RWPE1 (cell line): Measurements from ENCODE around the gene ALK.
A peak's percentile ranks its signal among the peaks of the same experiment; 100 is the strongest.
"Not testable (repeated sequence)": the region's sequence is repeated elsewhere in the genome, so short reads cannot be mapped to it uniquely, and the experiment has no call there.

ENCODE experiments used
- CTCF ChIA-PET: fragments of 350-600 bp; sonication (Branson Sonifier 250); formaldehyde crosslinking; extraction: SDS; loops from one replicate; lab custom pipeline; 2021; lab: Yijun Ruan, JAX
- POLR2A ChIA-PET: fragments of 400-600 bp; formaldehyde crosslinking; extraction: SDS; loops from one replicate; lab custom pipeline; 2020; ENCODE audit warnings: antibody characterized with exemption; ENCODE audit not compliant: low non-redundant PET; lab: Yijun Ruan, JAX
- DNase-seq: peaks from one replicate; pipeline ENCODE4 v3.0.0; 2012; ENCODE audit warnings: low spot score
- H3K27ac ChIP-seq: fragments of 450-650 bp; 2 replicates; pipeline ENCODE4 v1.5.1; 2017
- TF ChIP-seq, protein P1 (sequence below): fragments of 450-650 bp; conservative IDR thresholded peaks from 2 replicates; pipeline ENCODE4 v1.5.1; 2017; ENCODE audit warnings: low read depth, mild to moderate bottlenecking

Gene ALK

DNA sequence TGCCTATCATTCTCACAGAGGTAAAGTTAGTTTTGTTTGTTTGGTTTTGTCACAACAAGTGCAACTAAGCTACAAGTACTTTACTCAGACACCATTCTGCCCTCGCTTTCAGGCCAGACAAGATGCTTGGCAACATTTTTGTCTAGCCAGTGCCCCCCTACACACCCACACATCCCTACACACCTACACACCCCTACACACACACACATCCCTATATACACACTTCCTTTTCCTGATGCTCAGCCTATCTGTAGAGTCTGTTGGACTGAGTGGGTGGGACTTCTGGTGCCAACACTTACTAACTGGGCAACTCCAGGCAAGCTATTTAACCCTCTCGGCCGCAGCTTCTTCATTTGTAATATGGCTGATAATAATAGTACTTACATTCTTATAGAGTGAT, 161.4 kb downstream of the ALK start:
- ChIA-PET POLR2A (interaction anchor here (0.6 kb wide), 1 partner anchor 308 kb away, joined by 5 read pairs; no protein-coding TSS in a partner anchor), CTCF (interaction anchor here (0.8 kb wide), 1 partner anchor 10 kb away, joined by 4 read pairs; no protein-coding TSS in a partner anchor)
- TF ChIP-seq, protein P1, sequence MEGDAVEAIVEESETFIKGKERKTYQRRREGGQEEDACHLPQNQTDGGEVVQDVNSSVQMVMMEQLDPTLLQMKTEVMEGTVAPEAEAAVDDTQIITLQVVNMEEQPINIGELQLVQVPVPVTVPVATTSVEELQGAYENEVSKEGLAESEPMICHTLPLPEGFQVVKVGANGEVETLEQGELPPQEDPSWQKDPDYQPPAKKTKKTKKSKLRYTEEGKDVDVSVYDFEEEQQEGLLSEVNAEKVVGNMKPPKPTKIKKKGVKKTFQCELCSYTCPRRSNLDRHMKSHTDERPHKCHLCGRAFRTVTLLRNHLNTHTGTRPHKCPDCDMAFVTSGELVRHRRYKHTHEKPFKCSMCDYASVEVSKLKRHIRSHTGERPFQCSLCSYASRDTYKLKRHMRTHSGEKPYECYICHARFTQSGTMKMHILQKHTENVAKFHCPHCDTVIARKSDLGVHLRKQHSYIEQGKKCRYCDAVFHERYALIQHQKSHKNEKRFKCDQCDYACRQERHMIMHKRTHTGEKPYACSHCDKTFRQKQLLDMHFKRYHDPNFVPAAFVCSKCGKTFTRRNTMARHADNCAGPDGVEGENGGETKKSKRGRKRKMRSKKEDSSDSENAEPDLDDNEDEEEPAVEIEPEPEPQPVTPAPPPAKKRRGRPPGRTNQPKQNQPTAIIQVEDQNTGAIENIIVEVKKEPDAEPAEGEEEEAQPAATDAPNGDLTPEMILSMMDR, result no peak
- DNase-seq, result no peak
- H3K27ac ChIP-seq, result no peak overlapping the region

DNA sequence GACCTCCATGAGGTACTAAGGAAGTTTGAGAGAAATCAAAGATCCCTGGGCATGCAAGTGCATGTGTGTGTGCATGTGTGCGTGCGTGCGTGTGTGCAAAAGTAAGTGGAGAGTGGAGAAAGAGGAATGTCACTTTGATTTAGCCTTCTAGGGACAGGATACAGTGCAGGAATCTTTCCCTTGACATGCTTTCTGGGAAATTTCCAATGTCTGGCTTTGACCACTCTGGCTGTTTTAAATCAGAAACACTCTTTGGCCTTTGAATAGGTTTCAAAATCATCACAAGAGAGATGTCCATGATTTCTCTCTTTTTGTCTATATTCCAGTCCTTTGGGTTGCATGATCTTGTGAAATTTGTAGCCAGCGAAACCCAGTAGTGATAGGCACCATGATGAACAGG, 162.0 kb downstream of the ALK start:
- DNase-seq, result no peak
- ChIA-PET CTCF (interaction anchor here (0.8 kb wide), 1 partner anchor 11 kb away, joined by 4 read pairs; no protein-coding TSS in a partner anchor), POLR2A (no interaction called here)

DNA sequence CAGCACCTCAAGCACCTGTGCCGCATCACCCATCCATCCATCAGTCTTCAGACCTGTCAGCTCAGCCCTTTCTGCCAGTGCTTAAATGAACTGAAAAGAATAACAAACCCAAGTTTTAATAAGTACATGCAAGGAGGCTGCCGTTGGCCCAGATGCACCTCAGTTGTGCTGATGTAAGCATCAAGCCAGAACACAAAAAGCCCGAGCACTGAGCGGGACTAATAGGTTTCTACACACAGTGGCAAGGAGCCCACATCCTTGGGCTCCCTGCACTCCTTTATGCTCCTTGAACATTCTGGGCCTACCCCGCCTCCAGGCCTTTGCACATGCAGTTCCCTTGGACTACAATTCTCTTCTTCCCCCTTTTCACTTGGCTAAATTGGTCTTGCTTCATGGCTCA, 165.6 kb downstream of the ALK start:
- ChIA-PET CTCF (no interaction called here), POLR2A (no interaction called here)
- no peak overlapping the region for H3K27ac ChIP-seq
- DNase-seq, result no peak
- TF ChIP-seq, protein P1, result no peak

More for the DNA sequence above, 162.0 kb downstream of the ALK start:
- no peak overlapping the region for H3K27ac ChIP-seq
- TF ChIP-seq, protein P1, result no peak

DNA sequence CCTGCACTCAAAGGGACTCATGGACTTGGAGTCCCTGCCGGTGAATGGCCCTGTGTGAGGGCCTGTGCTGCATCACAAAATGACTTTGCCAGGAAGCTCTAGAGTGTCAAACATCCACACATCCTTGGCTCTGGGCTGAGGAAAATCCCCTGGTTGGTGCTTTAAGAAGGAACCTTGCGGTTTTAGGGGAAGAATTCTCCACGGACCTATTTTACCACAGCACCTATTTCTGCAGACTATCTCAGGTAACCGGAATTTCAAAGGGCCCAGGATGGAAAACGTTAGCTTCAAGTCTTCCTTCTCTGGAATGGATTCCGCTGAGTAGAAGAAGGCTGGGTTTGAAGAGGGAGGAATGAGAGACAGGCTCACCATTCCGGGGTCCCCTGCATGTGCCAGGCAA, 166.2 kb downstream of the ALK start:
- no peak overlapping the region for H3K27ac ChIP-seq
- CTCF ChIA-PET, result no interaction called here
- TF ChIP-seq, protein P1, result no peak
- DNase-seq, result no peak
- POLR2A ChIA-PET, result no interaction called here

DNA sequence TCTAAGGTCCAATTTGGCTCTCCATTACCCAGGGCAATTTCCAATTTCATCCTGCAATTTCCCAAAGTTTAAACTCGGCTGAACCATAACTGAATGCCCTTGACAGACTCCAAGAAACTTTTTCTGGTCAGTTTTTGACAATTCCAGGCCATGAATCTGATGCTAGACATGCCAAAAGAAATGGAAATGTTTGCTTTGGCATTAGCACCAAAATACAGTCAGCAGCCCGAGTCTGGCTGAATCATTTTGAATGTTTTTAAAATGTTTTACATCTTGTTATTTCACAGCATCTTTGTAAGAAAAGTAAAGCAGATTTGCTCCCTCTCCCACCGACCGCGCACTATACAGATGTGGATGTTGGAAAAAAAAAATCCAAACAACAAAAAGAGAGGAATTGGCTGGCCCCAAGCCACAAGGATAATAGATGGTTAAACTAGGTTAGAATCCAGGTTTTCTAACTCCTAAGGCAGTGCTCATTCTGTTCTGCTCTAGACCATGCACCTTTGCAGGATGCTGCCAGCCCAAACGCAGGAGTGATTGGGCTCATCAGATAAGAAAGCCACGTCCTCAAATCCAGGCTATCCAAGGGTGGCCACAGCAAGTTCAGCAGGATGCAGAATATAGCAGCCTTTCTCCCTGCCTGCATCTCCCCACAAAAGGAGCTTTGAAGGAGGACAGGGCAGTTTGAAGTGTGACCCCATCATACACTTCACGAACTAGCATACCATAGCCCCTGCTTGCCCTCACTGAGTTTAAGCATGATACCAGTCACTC, 167.5 kb downstream of the ALK start:
- CTCF ChIA-PET, result interaction anchor here (0.6 kb wide), 1 partner anchor 379 kb away, joined by 4 read pairs; no protein-coding TSS in a partner anchor
- POLR2A ChIA-PET, result no interaction called here
- no peak overlapping the region for H3K27ac ChIP-seq
- TF ChIP-seq, protein P1, result no peak
- no peak for DNase-seq

DNA sequence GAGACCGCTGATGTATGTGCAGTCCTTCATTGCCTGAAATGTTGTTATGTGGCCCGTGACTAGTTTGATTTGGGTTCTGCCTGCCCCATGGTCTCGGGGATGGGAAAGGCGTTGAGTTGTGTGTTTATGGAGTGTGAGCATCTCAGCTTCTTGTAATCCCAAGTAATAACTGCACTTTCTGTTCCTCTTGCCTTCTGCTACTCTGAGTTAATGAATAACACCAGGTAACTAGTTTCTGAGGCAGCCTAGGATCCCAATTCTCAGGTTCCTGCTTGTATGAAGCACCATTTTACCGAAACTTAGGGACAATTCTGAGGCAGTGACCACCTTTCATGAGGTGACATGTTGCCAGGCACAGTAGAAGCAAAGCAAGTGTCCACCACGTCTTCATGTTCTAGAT, 170.0 kb downstream of the ALK start:
- H3K27ac ChIP-seq, result no peak overlapping the region
- CTCF ChIA-PET, result interaction anchor here (0.7 to 1.1 kb wide), 2 partner anchors 104 to 457 kb away, joined by 3 to 4 read pairs; no protein-coding TSS in a partner anchor

DNA sequence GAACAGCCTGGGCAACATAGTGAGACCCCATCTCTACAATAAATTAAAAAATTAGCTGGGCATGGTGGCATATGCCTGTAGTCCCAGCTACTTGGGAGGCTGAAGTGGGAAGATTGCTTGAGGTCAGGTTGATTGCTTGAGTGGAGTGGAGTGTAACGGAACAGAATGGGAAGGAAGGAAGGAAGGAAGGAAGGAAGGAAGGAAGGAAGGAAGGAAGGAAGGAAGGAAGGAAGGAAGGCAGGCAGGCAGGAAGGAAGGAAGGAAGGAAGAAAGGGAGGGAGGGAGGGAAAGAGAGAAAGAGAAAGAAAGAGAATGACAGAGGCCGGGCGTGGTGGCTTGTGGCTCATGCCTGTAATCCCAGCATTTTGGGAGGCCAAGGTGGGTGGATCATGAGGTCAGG, 170.9 kb downstream of the ALK start:
- DNase-seq, POLR2A ChIA-PET: not testable (repeated sequence)
- CTCF ChIA-PET, result interaction anchor here (0.7 to 1.1 kb wide), 2 partner anchors 103 to 265 kb away, joined by 3 read pairs; no protein-coding TSS in a partner anchor
- H3K27ac ChIP-seq, result peak overlapping the region; percentile 45; the same call in 1 of the 2 replicates

More for the DNA sequence above, 170.0 kb downstream of the ALK start:
- DNase-seq, result no peak
- POLR2A ChIA-PET, result no interaction called here
- TF ChIP-seq, protein P1, result no peak
